DND-41 (cell line): Measurements from ENCODE around the gene ZNF554.

ENCODE experiments used
- ATAC-seq: fragments of 200-7000 bp; cut with Tn5 transposase; 3 replicates; pipeline ENCODE4 v1.9.1; 2021; ENCODE audit warnings: low read depth; ENCODE audit not compliant: insufficient read depth
- DNase-seq: peaks from one replicate; pipeline ENCODE4 v3.0.0-alpha.2; 2020
- H2AFZ ChIP-seq: 2 replicates; pipeline ENCODE4 v1.6.0; 2012; ENCODE audit warnings: low read depth, low read length
- H3K27ac ChIP-seq: 2 replicates; pipeline ENCODE4 v1.5.1; 2012; ENCODE audit warnings: low read length, inconsistent platforms
- H3K27me3 ChIP-seq: fragments of 200-600 bp; sonication (generic); 2 replicates; pipeline ENCODE4 v1.6.0; 2012; ENCODE audit warnings: low read length, mild to moderate bottlenecking, inconsistent platforms; ENCODE audit not compliant: insufficient read depth, poor library complexity
- H3K36me3 ChIP-seq: 2 replicates; pipeline ENCODE4 v1.5.1; 2012; ENCODE audit warnings: low read length, inconsistent platforms; ENCODE audit not compliant: insufficient read depth
- H3K4me1 ChIP-seq: 2 replicates; pipeline ENCODE4 v1.5.1; 2012; ENCODE audit warnings: mild to moderate bottlenecking, low read length; ENCODE audit not compliant: insufficient read depth
- H3K4me2 ChIP-seq: 2 replicates; pipeline ENCODE4 v1.6.0; 2012; ENCODE audit warnings: mild to moderate bottlenecking, moderate library complexity, low read length, inconsistent platforms; ENCODE audit not compliant: insufficient read depth
- H3K4me3 ChIP-seq, 2 experiments: fragments of 200-600 bp in 1 of 2; shearing (Covaris generic) in 1 of 2; 2 replicates each; pipeline ENCODE4 v1.5.1; 2012 to 2016; ENCODE audit warnings: inconsistent platforms in 2 of 2, low read length in 2 of 2, mild to moderate bottlenecking in 2 of 2, low read depth in 1 of 2, moderate library complexity in 1 of 2
- H3K79me2 ChIP-seq: 2 replicates; pipeline ENCODE4 v1.6.0; 2012; ENCODE audit warnings: low read length, inconsistent platforms; ENCODE audit not compliant: insufficient read depth
- H3K9ac ChIP-seq: 2 replicates; pipeline ENCODE4 v1.6.0; 2012; ENCODE audit warnings: low read depth, mild to moderate bottlenecking, inconsistent platforms, low read length, moderate library complexity
- H3K9me3 ChIP-seq: 2 replicates; pipeline ENCODE4 v1.5.1; 2012; ENCODE audit warnings: low read length, moderate library complexity, mild to moderate bottlenecking, inconsistent platforms; ENCODE audit not compliant: insufficient read depth, severe bottlenecking
- H4K20me1 ChIP-seq: 2 replicates; pipeline ENCODE4 v1.6.0; 2012; ENCODE audit warnings: low read length; ENCODE audit not compliant: insufficient read depth
- CTCF ChIP-seq: IDR thresholded peaks from 2 replicates; pipeline ENCODE4 v1.5.1; 2012; ENCODE audit warnings: borderline replicate concordance, low read length, moderate library complexity, mild to moderate bottlenecking; ENCODE audit not compliant: poor library complexity, severe bottlenecking; ENCODE audit errors: extremely low read depth
- EZH2 ChIP-seq: IDR thresholded peaks from 3 replicates; pipeline ENCODE4 v1.6.1; 2012; ENCODE audit warnings: borderline replicate concordance, low read depth, mild to moderate bottlenecking, moderate library complexity, low read length, inconsistent platforms; ENCODE audit not compliant: severe bottlenecking

Gene ZNF554

GRCh38 chr19:2800506-2800905 is 19.2 kb upstream of the ZNF554 start:
- H3K9ac ChIP-seq, result no peak overlapping the region
- ATAC-seq, result no peak
- no peak overlapping the region for H3K4me3 ChIP-seq
- H3K27ac ChIP-seq, result no peak overlapping the region
- H3K4me1 ChIP-seq, result no peaks in the 10 kb centered on the region
- H3K4me2 ChIP-seq, result no peak overlapping the region
- no peak for DNase-seq
- peaks cover 95% of the 10 kb centered on the region for H3K36me3 ChIP-seq
- H2AFZ ChIP-seq, result no peak overlapping the region
- TF ChIP-seq EZH2 (no peak), CTCF (no peak)
- H4K20me1 ChIP-seq, result peaks cover 36% of the 10 kb centered on the region
- no peaks in the 10 kb centered on the region for H3K9me3 ChIP-seq
- peaks cover 8% of the 10 kb centered on the region; the same call in 1 of the 2 replicates for H3K79me2 ChIP-seq
- no peaks in the 10 kb centered on the region for H3K27me3 ChIP-seq

GRCh38 chr19:2802826-2803225 is 16.8 kb upstream of the ZNF554 start:
- no peak for DNase-seq
- TF ChIP-seq CTCF (no peak), EZH2 (no peak)
- no peak overlapping the region for H3K27ac ChIP-seq
- ATAC-seq, result no peak
- H3K9ac ChIP-seq, result no peak overlapping the region
- no peaks in the 10 kb centered on the region for H3K9me3 ChIP-seq
- H3K79me2 ChIP-seq, result peaks cover 8% of the 10 kb centered on the region; the same call in 1 of the 2 replicates
- H3K36me3 ChIP-seq, result peaks cover 92% of the 10 kb centered on the region
- H2AFZ ChIP-seq, result no peak overlapping the region
- H3K4me1 ChIP-seq, result no peaks in the 10 kb centered on the region
- H3K27me3 ChIP-seq, result no peaks in the 10 kb centered on the region
- H3K4me2 ChIP-seq, result no peak overlapping the region
- no peak overlapping the region for H3K4me3 ChIP-seq
- peaks cover 38% of the 10 kb centered on the region for H4K20me1 ChIP-seq

- Histone ChIP-seq H3K9ac (no peak overlapping the region), H3K27ac (no peak overlapping the region), H3K4me1 (no peaks in the 10 kb centered on the region), H3K9me3 (no peaks in the 10 kb centered on the region), H3K79me2 (peaks cover 8% of the 10 kb centered on the region; the same call in 1 of the 2 replicates), H3K4me3 (no peak overlapping the region), H4K20me1 (peaks cover 36% of the 10 kb centered on the region), H2AFZ (no peak overlapping the region), H3K36me3 (peaks cover 93% of the 10 kb centered on the region), H3K27me3 (no peaks in the 10 kb centered on the region), H3K4me2 (no peak overlapping the region)
- DNase-seq, result no peak
- ATAC-seq, result no peak
- no peak for TF ChIP-seq EZH2
- no peak for TF ChIP-seq CTCF
Observed at GRCh38 chr19:2803486-2804155, 16.0 kb upstream of the ZNF554 start.
